Lung microvascular endothelial cell (primary cell): ENCODE results near the gene STAT1. TPM values are rescaled to one million over a fixed set of nuclear protein-coding genes. Genes with fewer than 3 reads are reported as not detected.

Experiments
- DNase-seq, 2 donors: peaks; one replicate each; pipeline versions ENCODE4 v3.0.0 to v3.0.0-alpha.2; 2010; ENCODE audit warnings: low read depth in 2 of 2
- total RNA-seq: library from RNA; depleted of rRNA; stranded (reverse); fragments of >200 nt; gene quantifications from 2 replicates; pipeline ENCODE4 v1.2.1, GENCODE V29; 2014

The STAT1 gene
- total RNA-seq, 1 donor from 2014 or later, result 124 TPM

DNA sequence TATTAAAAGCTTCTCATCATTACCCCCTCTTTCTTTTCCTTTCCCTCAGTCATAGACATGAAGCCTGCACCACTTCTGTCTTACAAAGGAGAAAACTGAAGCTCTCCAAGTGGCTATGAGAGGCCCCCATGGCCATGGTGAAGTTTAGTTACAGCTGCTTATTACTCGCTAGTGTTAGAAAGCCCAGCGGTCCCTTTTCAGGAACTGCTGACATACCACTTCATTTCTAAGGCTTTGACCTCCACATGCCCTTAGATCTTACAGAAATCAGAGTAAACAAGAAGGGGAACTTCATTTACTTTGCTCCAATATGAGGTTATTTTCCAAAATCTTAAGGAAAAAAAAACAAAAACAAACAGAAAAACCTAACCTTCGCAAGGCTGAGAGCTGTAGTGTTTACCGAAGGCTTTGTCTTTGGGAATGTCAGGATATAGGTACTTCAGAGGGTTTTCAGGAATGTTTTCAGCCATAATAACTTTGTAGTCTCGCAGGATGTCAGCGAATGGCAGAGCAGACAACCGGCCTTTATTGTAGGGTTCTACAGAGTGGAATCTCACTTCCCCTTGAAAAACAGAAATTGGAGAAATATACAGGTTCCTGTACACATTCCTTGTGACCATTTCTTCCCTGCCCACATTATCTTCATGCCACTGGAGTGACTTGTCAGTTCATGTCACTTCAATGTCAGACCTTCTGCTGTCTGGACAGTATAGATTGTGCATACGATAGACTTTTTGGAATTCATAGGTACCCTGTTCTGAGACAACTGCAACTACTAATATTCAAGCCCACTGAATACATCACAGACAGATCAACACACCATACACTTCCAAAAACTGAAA is 18.8 kb upstream of the STAT1 start:
- no peak for DNase-seq

DNA sequence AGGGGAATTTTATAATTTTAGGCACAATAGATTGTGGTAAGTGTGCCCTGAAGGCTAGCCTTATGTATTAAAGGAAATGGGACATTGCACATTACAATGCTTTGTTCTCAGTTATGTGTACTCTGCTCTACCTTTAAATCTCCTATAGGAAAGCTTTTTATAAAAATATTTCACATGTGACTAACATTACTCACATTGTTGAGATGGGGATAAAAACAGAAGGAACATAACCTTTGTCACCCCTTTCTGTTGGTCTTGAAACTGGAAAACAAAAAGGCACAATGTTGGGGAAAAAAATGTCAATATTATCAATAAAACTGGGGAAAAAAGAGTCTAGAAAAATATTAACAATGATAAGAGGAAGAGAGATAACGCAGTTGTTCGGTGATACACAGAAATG is 17.3 kb upstream of the STAT1 start:
- peak in 1 of 2 donors; percentile 77 for DNase-seq

DNA sequence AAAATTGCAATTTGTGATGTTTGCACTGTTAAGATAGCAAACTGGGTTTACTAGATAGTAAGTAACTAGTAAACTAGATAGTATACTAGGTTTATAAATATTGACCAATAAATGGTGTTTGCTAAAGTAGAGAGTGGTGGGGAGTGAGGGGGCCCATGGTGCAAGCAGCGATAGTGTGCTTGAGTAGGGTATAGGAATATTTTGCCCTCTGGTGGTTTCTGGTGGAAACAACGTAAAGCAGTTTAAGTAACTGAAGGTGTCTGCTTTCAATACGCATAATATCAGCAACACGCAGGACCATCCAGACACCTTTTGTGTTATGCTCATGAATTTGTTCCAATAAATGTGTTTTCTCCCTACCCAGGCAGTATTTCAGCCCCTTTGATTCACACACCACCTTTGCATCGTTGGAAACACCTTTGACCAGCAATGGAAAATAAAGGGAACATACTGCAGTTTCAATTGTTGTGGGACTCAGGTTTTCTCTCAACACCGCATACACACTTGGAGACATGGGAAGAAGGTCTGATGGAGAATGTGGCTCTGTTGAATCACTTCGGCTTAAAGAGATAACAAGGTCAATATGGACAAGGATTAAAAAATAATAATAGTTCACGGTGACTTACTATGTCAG is 16.7 kb upstream of the STAT1 start:
- DNase-seq, result peak; percentile 65 to 82

DNA sequence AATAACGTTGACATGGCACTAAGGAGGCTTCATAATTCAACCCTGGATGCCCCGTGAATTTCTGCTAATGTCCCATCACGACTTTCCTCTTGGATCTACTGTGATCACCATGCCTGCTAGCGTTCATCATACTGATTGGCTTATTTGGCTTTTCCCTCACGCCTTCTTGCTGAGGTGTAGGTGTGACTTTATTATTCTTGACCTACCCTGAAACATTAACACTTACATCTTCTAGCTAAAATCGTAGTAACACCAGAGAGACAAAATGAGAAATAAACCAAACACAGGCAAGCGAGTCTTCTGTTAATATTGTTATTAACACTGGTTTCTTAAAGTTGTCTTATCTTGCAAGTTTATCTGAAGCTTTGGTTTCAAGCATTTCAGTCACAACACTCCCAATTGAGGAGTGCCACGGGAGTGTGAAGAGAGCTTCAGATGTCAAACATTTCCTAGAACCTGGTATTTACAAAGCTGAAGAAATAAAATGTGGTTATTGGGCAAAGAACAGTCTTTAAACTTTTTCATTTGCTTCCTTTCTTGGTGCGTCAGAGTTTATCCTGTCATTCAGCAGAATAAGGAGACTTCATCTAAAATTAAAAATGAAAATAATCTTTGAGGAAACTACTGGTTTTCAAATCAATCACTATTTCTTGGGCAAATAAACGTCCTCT is 15.4 kb upstream of the STAT1 start:
- no peak for DNase-seq

DNA sequence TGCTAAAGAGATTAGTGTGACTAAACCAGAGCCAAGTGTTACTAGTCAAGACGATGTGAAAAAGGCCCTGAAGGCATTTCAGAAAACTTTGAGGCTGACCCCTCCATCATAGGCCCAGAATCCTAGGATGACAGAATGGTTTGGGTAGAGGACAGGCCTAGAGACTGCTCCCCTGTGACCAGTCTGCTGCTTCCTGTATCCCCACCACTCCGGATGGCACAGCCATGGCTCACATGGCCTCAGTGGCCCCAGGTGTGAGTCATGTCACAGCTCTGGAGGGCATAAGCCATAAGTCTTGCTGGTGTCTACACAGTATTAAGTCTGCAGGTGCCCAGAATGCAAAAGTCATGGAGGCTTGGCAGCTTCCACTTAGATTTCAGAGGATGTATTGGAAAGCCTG is 12.4 kb upstream of the STAT1 start:
- DNase-seq, result no peak

DNA sequence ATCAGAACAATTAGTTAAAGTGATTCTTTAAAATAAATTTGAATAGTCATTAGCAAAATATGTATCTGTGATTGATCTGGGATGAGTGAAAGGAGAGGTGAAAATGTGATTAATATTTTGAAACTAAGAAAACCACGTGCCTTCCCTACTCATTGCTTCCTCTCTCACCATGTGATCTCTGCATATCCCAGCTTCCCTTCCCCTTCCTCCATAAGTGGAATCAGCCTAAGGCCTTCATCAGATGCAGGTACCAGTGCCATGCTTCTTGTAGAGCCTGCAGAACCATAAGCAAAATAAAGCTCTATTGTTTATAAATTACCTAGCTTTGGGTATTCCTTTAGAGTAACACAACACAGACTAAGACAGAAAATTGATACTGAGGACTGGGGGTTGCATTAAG is 11.2 kb upstream of the STAT1 start:
- DNase-seq, result no peak

DNA sequence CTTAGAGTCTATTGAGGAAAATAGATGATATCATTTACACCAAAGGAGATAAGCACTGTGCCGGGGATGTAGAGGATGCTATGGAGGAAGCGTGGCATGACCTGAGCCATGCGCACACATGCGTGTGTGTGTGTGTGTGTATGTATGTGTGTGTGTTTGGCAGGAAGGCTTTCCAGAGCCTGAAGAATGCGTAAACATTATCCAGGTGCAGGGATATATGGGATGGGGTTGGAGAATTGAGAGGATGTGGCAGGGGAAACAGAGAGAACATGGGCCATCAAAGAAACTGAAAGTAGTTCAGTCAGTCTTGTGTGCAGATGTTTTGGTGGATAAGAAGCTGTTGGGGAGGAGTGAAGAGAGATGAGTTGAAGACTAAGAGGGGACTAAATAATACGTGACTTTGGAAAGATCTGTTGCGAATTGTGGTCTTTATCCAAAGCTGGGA is 9.3 kb upstream of the STAT1 start:
- DNase-seq, result peak; percentile 28 to 76

DNA sequence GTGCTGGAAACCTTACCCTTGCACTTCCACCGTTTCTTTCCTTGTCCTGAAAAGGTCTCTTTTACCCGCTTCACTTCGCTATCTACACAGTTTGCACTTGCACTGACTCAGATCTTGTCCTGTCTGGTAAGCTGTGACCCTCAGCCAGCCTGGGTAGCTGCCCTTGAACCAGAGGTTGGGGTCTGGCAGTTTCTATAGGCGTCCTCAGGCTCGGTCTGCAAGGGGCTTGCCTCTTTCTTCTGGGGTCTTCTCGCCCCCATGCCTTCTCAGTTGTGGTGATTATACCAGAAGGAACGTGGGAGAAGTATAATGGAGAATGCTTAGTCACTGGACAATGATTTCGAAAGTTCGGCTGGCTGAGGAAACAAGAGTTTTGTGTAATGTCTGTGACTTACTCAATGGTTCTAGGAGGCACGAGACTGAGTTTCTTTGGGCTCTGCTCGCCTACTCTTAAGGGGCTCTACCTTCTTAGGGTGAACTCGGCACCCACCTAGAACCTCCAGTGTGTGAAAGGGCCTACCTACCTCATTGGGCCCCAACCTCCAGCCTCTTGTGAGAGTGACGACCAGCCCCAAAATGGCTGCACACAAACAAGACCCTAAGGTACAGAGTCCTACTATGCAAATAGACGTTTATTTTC is 6.9 kb upstream of the STAT1 start:
- peak; percentile 41 to 50 for DNase-seq

DNA sequence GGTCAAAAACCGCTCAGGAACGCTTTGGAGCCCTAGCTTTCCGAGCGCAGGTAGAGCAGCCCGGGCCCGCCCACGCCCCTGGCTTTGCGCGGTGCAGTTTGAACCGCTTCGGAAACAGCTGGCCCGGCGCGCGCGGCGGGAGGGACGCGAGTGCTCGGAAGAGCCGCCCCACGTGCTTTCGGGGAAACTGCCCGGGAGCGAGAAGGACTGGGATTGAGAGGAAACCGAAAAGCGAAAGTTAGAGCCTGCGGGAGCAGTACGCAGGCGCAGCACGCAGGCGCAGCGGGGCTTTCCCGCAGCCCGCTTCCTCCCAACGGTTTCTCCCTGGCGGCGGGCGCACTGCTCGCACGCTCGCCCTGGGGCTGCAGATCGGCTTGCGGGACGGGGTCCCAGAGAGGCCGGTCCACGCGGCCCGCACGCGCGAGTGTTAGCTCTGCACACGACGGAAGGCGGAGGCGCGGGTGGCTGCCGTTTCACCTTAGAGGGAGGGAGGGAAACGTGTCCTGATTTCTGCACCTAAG is 6.3 kb upstream of the STAT1 start:
- DNase-seq, result peak; percentile 98 to 99

DNA sequence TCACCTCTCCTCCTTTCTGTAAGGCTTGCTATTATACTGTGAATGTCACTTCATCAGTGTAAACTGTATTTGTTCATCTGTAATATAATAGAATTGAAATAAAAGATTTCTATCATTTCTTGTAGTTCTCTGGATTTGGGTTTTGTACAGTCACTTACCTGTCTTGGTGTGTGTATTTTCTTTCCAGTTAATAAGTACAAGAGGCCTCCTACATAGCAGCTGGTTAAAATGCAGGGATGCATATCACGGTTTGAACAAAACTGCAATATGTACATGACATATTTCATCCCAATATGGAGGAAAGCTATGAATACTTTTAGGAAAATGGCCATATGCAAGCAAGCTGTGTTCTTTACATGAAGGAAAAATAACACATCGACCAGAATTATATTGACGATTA is 5.4 kb upstream of the STAT1 start:
- no peak for DNase-seq

DNA sequence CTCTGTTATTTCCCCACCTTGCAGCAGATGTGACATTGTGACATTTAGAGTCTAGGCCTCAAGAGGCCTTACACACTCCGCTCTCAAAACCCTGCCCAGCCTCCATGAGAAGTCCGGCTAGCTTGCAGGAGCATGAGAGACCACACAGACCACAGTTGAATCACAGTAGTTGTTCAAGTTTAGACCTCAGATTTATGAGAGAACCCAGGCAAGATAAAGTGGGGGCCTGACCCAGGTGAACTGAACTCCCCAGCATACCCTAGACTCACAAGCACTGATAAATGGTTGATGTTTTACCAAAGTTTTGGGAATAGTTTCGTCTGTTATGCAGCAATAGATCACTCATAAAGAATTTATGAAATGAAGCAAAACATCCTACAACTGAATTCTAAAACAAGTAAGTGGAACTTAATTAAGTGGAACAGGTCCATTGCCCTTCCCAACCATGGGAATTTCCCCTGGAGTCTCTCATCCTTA is 4.7 kb upstream of the STAT1 start:
- no peak for DNase-seq

DNA sequence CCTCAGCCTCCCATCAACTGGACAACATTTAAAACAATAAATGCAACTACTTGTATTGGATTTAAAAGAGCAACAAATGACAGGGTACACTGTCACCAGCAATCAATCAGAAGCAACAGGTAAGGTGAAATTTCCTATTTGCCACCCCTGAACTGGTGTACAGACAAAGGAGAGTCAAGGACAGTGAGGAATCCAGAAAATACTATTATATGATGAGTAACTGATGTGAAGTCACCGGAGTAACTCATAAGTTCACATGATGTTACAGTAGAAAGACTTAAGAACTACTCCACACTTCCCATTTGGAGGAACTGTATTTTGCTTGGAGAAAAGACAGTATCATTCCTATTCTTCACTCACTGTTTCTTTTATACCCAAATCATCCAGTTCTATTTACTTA is 4.1 kb upstream of the STAT1 start:
- DNase-seq, result no peak

DNA sequence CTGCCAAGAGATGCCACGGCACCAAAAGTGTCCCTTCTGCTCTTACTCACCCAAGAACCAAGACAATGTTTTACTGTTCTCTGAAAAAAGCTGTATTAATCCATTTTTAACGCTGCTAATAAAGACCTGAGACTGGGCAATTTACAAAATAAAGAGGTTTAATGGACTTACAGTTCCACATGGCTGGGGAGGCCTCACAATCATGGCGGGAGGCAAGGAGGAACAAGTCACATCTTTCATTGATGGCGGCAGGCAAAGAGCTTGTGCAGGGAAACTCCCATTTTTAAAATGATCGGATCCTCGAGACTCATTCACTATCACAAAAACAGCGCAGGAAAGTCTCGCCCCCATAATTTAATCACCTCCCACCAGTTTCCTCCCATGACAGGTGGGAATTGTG is 1.9 kb upstream of the STAT1 start:
- DNase-seq, result no peak

DNA sequence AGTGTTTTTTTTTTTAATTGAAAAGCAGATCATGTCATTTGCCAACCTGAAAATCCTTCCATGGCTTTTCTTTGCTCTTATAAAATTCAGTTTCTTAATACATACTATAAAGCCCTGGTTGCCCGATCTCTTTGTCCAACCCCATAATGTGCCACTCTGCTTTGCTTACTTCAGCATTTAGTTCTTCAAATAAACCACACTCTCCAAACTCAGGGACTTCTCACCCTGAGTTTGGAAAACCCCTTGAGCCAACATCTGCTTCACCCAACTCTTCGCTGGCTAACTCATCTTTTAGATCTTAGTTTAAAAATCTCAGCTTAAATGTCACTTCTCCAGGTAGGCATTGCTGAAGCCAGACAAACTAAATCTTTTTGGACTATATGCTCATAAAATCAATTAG is 1.3 kb upstream of the STAT1 start:
- DNase-seq, result no peak

DNA sequence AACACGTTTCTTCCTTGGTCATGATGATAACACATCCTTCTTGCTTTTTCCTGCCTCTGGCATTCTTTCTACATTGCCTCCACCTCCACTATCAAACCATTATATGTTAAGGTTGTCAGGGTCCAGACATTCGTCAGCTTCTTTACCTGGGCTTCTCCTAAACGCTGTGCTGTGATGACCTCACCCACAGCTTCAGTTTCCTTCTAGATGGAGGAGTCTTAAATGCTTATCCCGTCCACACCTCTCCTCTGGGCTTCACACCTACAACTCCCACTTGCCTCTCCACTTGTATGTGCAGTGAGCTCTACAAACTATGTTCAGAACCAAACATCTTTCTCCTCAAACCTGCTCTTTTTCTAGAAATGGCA is 666 bp upstream of the STAT1 start:
- no peak for DNase-seq

DNA sequence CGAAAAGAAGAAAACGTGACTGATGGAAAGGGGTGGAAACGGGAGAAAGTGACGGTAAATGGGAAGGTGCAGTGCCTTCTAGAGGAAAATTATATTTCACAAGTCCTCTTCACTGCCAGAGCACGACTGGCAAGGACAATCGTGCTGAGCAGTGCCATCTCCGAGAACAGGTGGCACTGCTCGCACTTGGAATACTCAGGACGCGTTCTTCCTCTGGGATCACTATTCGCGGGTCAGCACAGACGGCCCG is 364 bp downstream of the STAT1 start:
- DNase-seq, result no peak

DNA sequence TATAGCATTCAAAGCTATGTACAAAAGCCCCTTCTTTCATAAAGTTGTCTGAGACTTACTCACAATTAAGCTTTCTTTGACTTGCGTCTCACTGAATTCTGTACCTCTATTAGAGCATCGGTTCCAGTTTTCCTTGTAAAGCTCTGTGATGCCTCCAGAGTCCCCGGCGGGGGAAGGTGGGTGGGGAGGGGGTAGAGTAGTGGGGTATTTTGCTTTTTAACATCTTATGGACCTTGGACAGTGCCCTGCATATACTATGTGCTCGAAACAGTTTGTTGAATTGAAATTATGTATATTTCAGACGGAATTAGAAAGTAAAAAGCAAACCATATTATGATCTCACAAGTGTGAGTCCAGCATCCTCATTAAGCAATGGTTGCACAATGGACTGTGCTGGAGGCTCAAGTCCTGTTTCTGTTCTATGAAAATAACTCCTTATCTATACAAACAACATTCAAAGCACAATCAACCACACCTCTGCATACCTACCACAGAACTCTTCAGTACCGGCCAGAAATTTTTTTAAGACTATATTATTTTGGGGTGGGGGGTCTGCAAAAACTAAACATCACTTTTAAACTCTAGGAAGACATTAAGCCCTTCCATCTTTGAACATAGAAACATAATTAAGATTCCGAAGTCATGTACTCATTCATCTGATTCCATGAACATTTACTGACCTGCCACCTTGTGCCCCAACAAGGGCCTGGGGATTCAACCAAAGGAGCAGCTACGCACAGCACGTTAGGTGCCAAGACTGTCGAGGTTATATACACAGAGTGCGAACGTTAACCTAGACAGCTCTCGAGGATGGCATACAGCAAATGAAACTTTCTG is 908 bp downstream of the STAT1 start:
- peak in 1 of 2 donors; percentile 20 for DNase-seq

DNA sequence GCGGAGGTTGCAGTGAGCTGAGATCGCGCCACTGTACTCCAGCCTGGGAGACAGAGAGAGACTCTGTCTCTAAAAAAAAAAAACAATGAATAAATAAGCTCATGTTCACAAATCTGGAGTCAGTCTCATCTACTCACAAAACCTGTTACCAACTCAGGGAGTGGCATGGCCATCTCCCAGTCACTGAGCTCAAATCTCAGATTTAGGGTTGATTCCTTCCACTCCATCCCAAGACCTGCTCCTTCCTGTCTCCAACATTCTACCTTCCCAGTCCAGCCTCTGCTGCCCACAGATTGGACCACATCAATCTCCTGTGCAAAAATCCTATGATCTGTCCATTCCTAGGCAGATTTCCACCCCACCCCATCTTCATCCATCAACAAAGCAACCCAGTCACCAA is 1.6 kb downstream of the STAT1 start:
- DNase-seq, result no peak

DNA sequence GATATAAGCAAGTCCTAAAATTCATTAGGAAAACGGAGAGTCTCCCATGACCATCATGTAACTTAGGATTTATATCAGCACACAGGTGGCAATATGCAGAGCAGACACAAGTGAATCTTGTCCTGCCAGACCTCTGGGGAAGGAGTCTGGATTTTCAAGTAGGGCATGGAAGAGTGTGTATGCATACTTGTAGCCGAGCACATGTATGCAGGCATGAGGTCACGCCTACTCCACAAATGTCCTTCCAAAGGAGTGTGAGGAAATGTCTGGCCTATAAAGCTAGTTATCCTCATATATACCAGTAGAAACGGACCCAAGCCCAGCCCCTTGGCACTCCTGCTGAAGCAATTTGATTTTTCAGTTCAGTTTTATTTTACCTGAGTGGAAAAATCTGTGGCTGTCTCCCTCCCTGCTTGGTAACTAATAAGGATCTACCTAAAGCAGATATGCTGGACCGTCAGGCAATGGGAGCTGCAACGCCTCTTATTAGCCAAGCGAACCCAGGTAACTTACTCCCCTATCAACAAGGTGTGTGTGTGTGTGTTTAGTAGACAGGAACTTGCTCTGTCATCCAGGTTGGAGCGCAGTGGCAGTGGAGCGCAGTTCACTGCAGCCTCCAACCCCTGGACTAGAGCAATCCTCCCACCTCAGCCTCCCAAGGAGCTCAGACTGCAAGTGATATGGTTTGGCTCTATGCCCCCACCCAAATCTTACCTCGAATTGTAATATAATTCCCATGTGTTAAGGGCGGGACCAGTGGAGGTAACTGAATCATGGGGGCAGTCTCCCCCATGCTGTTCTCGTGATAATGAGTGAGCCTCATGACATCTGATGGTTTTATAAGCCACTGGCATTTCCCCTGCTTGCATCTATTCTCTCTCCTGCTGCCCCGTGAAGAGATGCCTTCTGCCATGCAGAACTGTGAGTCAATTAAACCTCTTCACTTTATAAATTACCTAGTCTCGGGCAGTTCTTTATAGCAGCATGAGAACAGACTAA is 2.8 kb downstream of the STAT1 start:
- no peak for DNase-seq
